Type B pancreatic cell (in vitro differentiated cells): Measurements from ENCODE around the gene ESPN. TPM values are rescaled to one million over a fixed set of nuclear protein-coding genes. Genes with fewer than 3 reads are reported as not detected.

Experiments
- DNase-seq: peaks from one replicate; pipeline ENCODE4 v3.0.0; 2021; ENCODE audit warnings: mixed read lengths; ENCODE audit not compliant: unreplicated experiment; ENCODE audit errors: extremely low spot score
- H3K27ac Mint-ChIP-seq: 2 replicates; pipeline ENCODE4 v1.8.0; 2021; ENCODE audit warnings: mild to moderate bottlenecking, mixed read lengths
- H3K27me3 Mint-ChIP-seq: 2 replicates; pipeline ENCODE4 v1.8.0; 2021; ENCODE audit warnings: mixed read lengths
- H3K36me3 Mint-ChIP-seq: 2 replicates; pipeline ENCODE4 v1.8.0; 2021; ENCODE audit warnings: mixed read lengths
- H3K4me1 Mint-ChIP-seq: one replicate; pipeline ENCODE4 v1.8.0; 2021; ENCODE audit warnings: mixed read lengths; ENCODE audit not compliant: unreplicated experiment
- H3K4me3 Mint-ChIP-seq: 2 replicates; pipeline ENCODE4 v1.8.0; 2021; ENCODE audit warnings: mild to moderate bottlenecking, mixed read lengths
- H3K9me3 Mint-ChIP-seq: 2 replicates; pipeline ENCODE4 v1.8.0; 2021; ENCODE audit warnings: mixed read lengths
- total RNA-seq: library from RNA; stranded (reverse); gene quantifications from 2 replicates; pipeline ENCODE4 v1.2.1, GENCODE V29; 2021; ENCODE audit warnings: low replicate concordance
- TF ChIP-seq, protein P1 (sequence below): fragments of 200-600 bp; sonication (generic); conservative IDR thresholded peaks from 2 replicates; pipeline ENCODE4 v1.5.0; 2021; ENCODE audit warnings: antibody characterized with exemption, mild to moderate bottlenecking

Gene ESPN
- total RNA-seq, 1 donor from 2014 or later, result 13.8 TPM

DNA sequence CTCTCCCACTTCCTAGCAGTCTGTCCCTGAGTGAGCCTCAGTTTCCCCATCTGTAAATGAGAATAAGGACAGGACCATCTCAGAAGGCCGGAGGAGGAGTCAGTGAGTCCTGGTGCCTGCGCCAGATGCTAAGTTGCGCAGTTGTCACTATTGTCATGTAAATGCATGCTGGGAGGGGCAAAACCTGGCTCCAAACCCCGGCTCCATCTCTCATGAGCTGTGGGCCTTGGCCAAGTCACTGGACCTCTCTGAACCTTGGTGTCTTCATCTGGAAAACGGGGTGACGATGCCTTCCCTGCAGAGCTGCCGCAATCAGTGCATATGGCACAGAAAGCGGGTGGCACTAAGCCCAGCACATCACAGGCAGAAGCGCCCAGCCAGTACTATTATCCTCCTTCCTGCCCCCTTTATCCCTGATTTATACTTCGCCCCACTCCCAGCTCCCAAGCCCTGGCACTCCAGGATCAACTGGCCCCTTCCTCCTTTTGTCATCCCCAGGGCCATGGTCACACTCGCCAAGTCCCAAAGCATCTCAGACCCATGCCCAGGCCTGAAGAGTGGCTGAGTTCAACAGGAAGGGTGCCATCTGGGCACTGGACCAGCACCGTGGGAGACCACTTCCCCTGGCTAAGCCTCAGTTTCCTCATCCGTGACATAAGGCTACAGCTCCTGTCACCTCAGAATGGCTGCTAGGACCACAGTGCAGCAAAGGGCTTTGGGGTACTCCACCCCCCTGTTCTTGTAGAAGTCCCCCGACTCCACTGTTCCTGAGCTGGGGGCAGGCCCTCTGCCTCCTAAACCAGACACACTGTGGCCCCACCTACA, 71.2 kb downstream of the ESPN start:
- Mint-ChIP-seq H3K9me3 (no peaks in the 10 kb centered on the region), H3K27ac (no peak overlapping the region), H3K4me1 (peaks cover 23% of the 10 kb centered on the region), H3K4me3 (peak overlapping the region; percentile 52), H3K27me3 (no peaks in the 10 kb centered on the region), H3K36me3 (no peaks in the 10 kb centered on the region)
- TF ChIP-seq, protein P1, sequence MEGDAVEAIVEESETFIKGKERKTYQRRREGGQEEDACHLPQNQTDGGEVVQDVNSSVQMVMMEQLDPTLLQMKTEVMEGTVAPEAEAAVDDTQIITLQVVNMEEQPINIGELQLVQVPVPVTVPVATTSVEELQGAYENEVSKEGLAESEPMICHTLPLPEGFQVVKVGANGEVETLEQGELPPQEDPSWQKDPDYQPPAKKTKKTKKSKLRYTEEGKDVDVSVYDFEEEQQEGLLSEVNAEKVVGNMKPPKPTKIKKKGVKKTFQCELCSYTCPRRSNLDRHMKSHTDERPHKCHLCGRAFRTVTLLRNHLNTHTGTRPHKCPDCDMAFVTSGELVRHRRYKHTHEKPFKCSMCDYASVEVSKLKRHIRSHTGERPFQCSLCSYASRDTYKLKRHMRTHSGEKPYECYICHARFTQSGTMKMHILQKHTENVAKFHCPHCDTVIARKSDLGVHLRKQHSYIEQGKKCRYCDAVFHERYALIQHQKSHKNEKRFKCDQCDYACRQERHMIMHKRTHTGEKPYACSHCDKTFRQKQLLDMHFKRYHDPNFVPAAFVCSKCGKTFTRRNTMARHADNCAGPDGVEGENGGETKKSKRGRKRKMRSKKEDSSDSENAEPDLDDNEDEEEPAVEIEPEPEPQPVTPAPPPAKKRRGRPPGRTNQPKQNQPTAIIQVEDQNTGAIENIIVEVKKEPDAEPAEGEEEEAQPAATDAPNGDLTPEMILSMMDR, result no peak
- no peak for DNase-seq

GRCh38 chr1:6496365-6496721, 71.8 kb downstream of the ESPN start:
- Mint-ChIP-seq H3K4me1 (peaks cover 25% of the 10 kb centered on the region), H3K9me3 (no peaks in the 10 kb centered on the region), H3K4me3 (peak overlapping the region; percentile 82), H3K36me3 (no peaks in the 10 kb centered on the region), H3K27me3 (peaks cover 4% of the 10 kb centered on the region), H3K27ac (no peak overlapping the region)
- no peak for DNase-seq
- TF ChIP-seq, protein P1, result no peak

GRCh38 chr1:6496890-6497214, 72.3 kb downstream of the ESPN start:
- H3K27ac Mint-ChIP-seq, result no peak overlapping the region

GRCh38 chr1:6497215-6497866, 72.8 kb downstream of the ESPN start:
- Mint-ChIP-seq H3K4me1 (peaks cover 16% of the 10 kb centered on the region), H3K36me3 (no peaks in the 10 kb centered on the region), H3K27ac (no peak overlapping the region), H3K27me3 (peaks cover 5% of the 10 kb centered on the region), H3K9me3 (no peaks in the 10 kb centered on the region), H3K4me3 (peak overlapping the region; percentile 85)
- TF ChIP-seq, protein P1, result no peak
- no peak for DNase-seq

More at GRCh38 chr1:6496890-6497214, 72.3 kb downstream of the ESPN start:
- Mint-ChIP-seq H3K4me3 (peak overlapping the region; percentile 82), H3K36me3 (no peaks in the 10 kb centered on the region), H3K9me3 (no peaks in the 10 kb centered on the region), H3K4me1 (peaks cover 21% of the 10 kb centered on the region), H3K27me3 (peaks cover 5% of the 10 kb centered on the region)
- TF ChIP-seq, protein P1, result no peak
- no peak for DNase-seq

GRCh38 chr1:6497867-6498575, 73.4 kb downstream of the ESPN start:
- TF ChIP-seq, protein P1, result no peak
- DNase-seq, result no peak
- no peak overlapping the region for H3K27ac Mint-ChIP-seq
- H3K9me3 Mint-ChIP-seq, result no peaks in the 10 kb centered on the region
- peak overlapping the region; percentile 85 for H3K4me3 Mint-ChIP-seq
- no peaks in the 10 kb centered on the region for H3K36me3 Mint-ChIP-seq
- H3K27me3 Mint-ChIP-seq, result peaks cover 5% of the 10 kb centered on the region
- peaks cover 14% of the 10 kb centered on the region for H3K4me1 Mint-ChIP-seq
